Activated naive CD4-positive, alpha-beta T cell treated with anti-CD3 and anti-CD28 coated beads for 36 hours (primary cell): ENCODE data around the gene ZDHHC1. TPM values are rescaled to one million over a fixed set of nuclear protein-coding genes. Genes with fewer than 3 reads are reported as not detected.
"Not testable (repeated sequence)": the region's sequence is repeated elsewhere in the genome, so short reads cannot be mapped to it uniquely, and the experiment has no call there.

Source experiments
- CTCF ChIA-PET: fragments of 350-600 bp; sonication (Branson Sonifier 250); formaldehyde crosslinking; loops from one replicate; lab custom pipeline; 2021; ENCODE audit warnings: antibody characterized with exemption; lab: Charles Lee
- DNase-seq: peaks from one replicate; pipeline ENCODE4 v3.0.0-alpha.2; 2020
- H3K27ac Mint-ChIP-seq: one replicate; pipeline ENCODE4 v1.8.0; 2021; ENCODE audit warnings: mild to moderate bottlenecking, mixed read lengths
- H3K27me3 Mint-ChIP-seq: one replicate; pipeline ENCODE4 v1.8.0; 2021; ENCODE audit warnings: low read depth, mixed read lengths
- H3K36me3 Mint-ChIP-seq: one replicate; pipeline ENCODE4 v1.8.0; 2021; ENCODE audit warnings: low read depth, mixed read lengths
- H3K4me1 Mint-ChIP-seq: one replicate; pipeline ENCODE4 v1.8.0; 2021; ENCODE audit warnings: low read depth, mixed read lengths
- H3K4me3 Mint-ChIP-seq: one replicate; pipeline ENCODE4 v1.8.0; 2021; ENCODE audit warnings: mild to moderate bottlenecking, moderate library complexity, mixed read lengths
- H3K9me3 Mint-ChIP-seq: one replicate; pipeline ENCODE4 v1.8.0; 2021; ENCODE audit warnings: mixed read lengths
- intact Hi-C: fragments of 100-400 bp; cut with micrococcal nuclease; formaldehyde crosslinking; loops from one replicate; pipeline ENCODE4 v1.15.1; 2023
- total RNA-seq, 2 experiments: library from RNA; stranded (reverse); gene quantifications; one replicate each; pipeline ENCODE4 v1.2.3, GENCODE V29; 2021

Gene ZDHHC1
- total RNA-seq, 2 experiments from 2014 or later = 0.12 to 0.32 TPM

GRCh38 chr16:67388591-67388990, 27.7 kb downstream of the ZDHHC1 start:
- DNase-seq = no peak
- H3K36me3 Mint-ChIP-seq = no peaks in the 10 kb centered on the region
- H3K4me1 Mint-ChIP-seq = peaks cover 7% of the 10 kb centered on the region
- no peak overlapping the region for H3K27ac Mint-ChIP-seq
- no peaks in the 10 kb centered on the region for H3K9me3 Mint-ChIP-seq
- CTCF ChIA-PET = interaction anchor here (0.6 to 1.9 kb wide), 2 partner anchors 11 to 24 kb away, joined by 3 to 5 read pairs; no protein-coding TSS in a partner anchor
- H3K27me3 Mint-ChIP-seq = peaks cover 1% of the 10 kb centered on the region
- H3K4me3 Mint-ChIP-seq = no peak overlapping the region
- intact Hi-C loops = no loop called here

- H3K4me3 Mint-ChIP-seq = no peak overlapping the region
- intact Hi-C loops = no loop called here
- no peak for DNase-seq
- no peaks in the 10 kb centered on the region for H3K36me3 Mint-ChIP-seq
- H3K4me1 Mint-ChIP-seq = peaks cover 7% of the 10 kb centered on the region
- CTCF ChIA-PET = interaction anchor here (0.6 to 1.9 kb wide), 2 partner anchors 12 to 25 kb away, joined by 3 to 5 read pairs; no protein-coding TSS in a partner anchor
- H3K27ac Mint-ChIP-seq = no peak overlapping the region
- H3K27me3 Mint-ChIP-seq = no peaks in the 10 kb centered on the region
- H3K9me3 Mint-ChIP-seq = no peaks in the 10 kb centered on the region
Measured at GRCh38 chr16:67388191-67388590, 28.1 kb downstream of the ZDHHC1 start.

- Mint-ChIP-seq H3K9me3 (no peaks in the 10 kb centered on the region), H3K27ac (no peak overlapping the region), H3K36me3 (no peaks in the 10 kb centered on the region), H3K4me1 (peaks cover 7% of the 10 kb centered on the region), H3K27me3 (no peaks in the 10 kb centered on the region), H3K4me3 (no peak overlapping the region)
- intact Hi-C loops = no loop called here
- CTCF ChIA-PET = interaction anchor here (0.6 to 1.9 kb wide), 3 partner anchors 12 to 41 kb away, joined by 3 to 5 read pairs (median 3); no protein-coding TSS in a partner anchor
- no peak for DNase-seq
Measured at GRCh38 chr16:67387479-67388079, 28.7 kb downstream of the ZDHHC1 start.

GRCh38 chr16:67386861-67387455, 29.3 kb downstream of the ZDHHC1 start:
- Mint-ChIP-seq H3K27me3 (no peaks in the 10 kb centered on the region), H3K27ac (no peak overlapping the region), H3K4me3 (no peak overlapping the region), H3K36me3 (no peaks in the 10 kb centered on the region), H3K9me3 (no peaks in the 10 kb centered on the region), H3K4me1 (peaks cover 7% of the 10 kb centered on the region)
- DNase-seq = no peak
- CTCF ChIA-PET = interaction anchor here (0.6 to 1.9 kb wide), 3 partner anchors 13 to 694 kb away, joined by 3 to 5 read pairs (median 3); no protein-coding TSS in a partner anchor
- intact Hi-C loops = no loop called here

- CTCF ChIA-PET = interaction anchor here (0.6 to 0.9 kb wide), 2 partner anchors 15 to 288 kb away, joined by 3 to 5 read pairs; no protein-coding TSS in a partner anchor
- H3K36me3 Mint-ChIP-seq = no peaks in the 10 kb centered on the region
- intact Hi-C loops = no loop called here
- H3K4me3 Mint-ChIP-seq = no peak overlapping the region
- no peak overlapping the region for H3K27ac Mint-ChIP-seq
- peaks cover 7% of the 10 kb centered on the region for H3K4me1 Mint-ChIP-seq
- no peaks in the 10 kb centered on the region for H3K9me3 Mint-ChIP-seq
- H3K27me3 Mint-ChIP-seq = no peaks in the 10 kb centered on the region
- DNase-seq = no peak
Measured at GRCh38 chr16:67384778-67385510, 31.3 kb downstream of the ZDHHC1 start.

GRCh38 chr16:67383284-67383683, 33.0 kb downstream of the ZDHHC1 start:
- no peak for DNase-seq
- H3K36me3 Mint-ChIP-seq = no peaks in the 10 kb centered on the region
- H3K9me3 Mint-ChIP-seq = no peaks in the 10 kb centered on the region
- no peaks in the 10 kb centered on the region for H3K27me3 Mint-ChIP-seq
- CTCF ChIA-PET = interaction anchor here (0.6 to 1.0 kb wide), 3 partner anchors 17 to 365 kb away, joined by 3 read pairs; partner anchors contain the start of genes KCTD19 and LRRC36
- H3K27ac Mint-ChIP-seq = no peak overlapping the region
- intact Hi-C loops = no loop called here
- peaks cover 7% of the 10 kb centered on the region for H3K4me1 Mint-ChIP-seq
- no peak overlapping the region for H3K4me3 Mint-ChIP-seq

- no peaks in the 10 kb centered on the region for H3K4me1 Mint-ChIP-seq
- no peaks in the 10 kb centered on the region for H3K36me3 Mint-ChIP-seq
- H3K27me3 Mint-ChIP-seq = peaks cover 3% of the 10 kb centered on the region
- no peak for DNase-seq
- no peak overlapping the region for H3K4me3 Mint-ChIP-seq
- intact Hi-C loops = no loop called here
- CTCF ChIA-PET = interaction anchor here (1.5 kb wide), 1 partner anchor 69 kb away, joined by 6 read pairs; no protein-coding TSS in a partner anchor
- no peaks in the 10 kb centered on the region for H3K9me3 Mint-ChIP-seq
- no peak overlapping the region for H3K27ac Mint-ChIP-seq
Measured at GRCh38 chr16:67378642-67379041, 37.6 kb downstream of the ZDHHC1 start.

- H3K27ac Mint-ChIP-seq, H3K27me3 Mint-ChIP-seq, CTCF ChIA-PET, intact Hi-C loops, H3K36me3 Mint-ChIP-seq, H3K9me3 Mint-ChIP-seq, H3K4me1 Mint-ChIP-seq, DNase-seq, H3K4me3 Mint-ChIP-seq: not testable (repeated sequence)
Measured at GRCh38 chr16:67376012-67376411, 40.3 kb downstream of the ZDHHC1 start.

GRCh38 chr16:67372664-67373063, 43.6 kb downstream of the ZDHHC1 start:
- H3K27me3 Mint-ChIP-seq = peaks cover 3% of the 10 kb centered on the region
- intact Hi-C loops = loop anchor here (5.0 kb wide), 1 partner anchor 75 kb away; no protein-coding TSS in a partner anchor
- H3K36me3 Mint-ChIP-seq = no peaks in the 10 kb centered on the region
- no peak overlapping the region for H3K27ac Mint-ChIP-seq
- CTCF ChIA-PET = interaction anchor here (0.6 to 1.5 kb wide), 7 partner anchors 20 to 1102 kb away, joined by 3 to 7 read pairs (median 3); partner anchors contain the start of gene ATP6V0D1
- no peaks in the 10 kb centered on the region for H3K9me3 Mint-ChIP-seq
- no peak overlapping the region for H3K4me3 Mint-ChIP-seq
- DNase-seq = no peak
- H3K4me1 Mint-ChIP-seq = no peaks in the 10 kb centered on the region

- Mint-ChIP-seq H3K4me3 (no peak overlapping the region), H3K27ac (no peak overlapping the region), H3K9me3 (no peaks in the 10 kb centered on the region), H3K36me3 (no peaks in the 10 kb centered on the region), H3K27me3 (no peaks in the 10 kb centered on the region), H3K4me1 (peaks cover 2% of the 10 kb centered on the region)
- no peak for DNase-seq
- intact Hi-C loops = loop anchor here (5.0 kb wide), 1 partner anchor 77 kb away; no protein-coding TSS in a partner anchor
- CTCF ChIA-PET = interaction anchor here (0.6 to 1.9 kb wide), 2 partner anchors 29 to 113 kb away, joined by 4 read pairs; no protein-coding TSS in a partner anchor
Measured at GRCh38 chr16:67370661-67371060, 45.6 kb downstream of the ZDHHC1 start.

GRCh38 chr16:67364600-67365235, 51.6 kb downstream of the ZDHHC1 start:
- no peak overlapping the region for H3K27ac Mint-ChIP-seq
- no peaks in the 10 kb centered on the region for H3K36me3 Mint-ChIP-seq
- H3K27me3 Mint-ChIP-seq = no peaks in the 10 kb centered on the region
- intact Hi-C loops = loop anchor here (1.0 kb wide), 1 partner anchor 52 kb away; no protein-coding TSS in a partner anchor
- CTCF ChIA-PET = interaction anchor here (1.0 to 1.4 kb wide), 5 partner anchors 14 to 86 kb away, joined by 3 to 7 read pairs (median 4); partner anchors contain the start of gene PLEKHG4
- H3K4me1 Mint-ChIP-seq = peaks cover 10% of the 10 kb centered on the region
- no peak for DNase-seq
- H3K4me3 Mint-ChIP-seq = no peak overlapping the region
- no peaks in the 10 kb centered on the region for H3K9me3 Mint-ChIP-seq
